Activated T-helper 2 cell treated with anti-CD3 and anti-CD28 coated beads, Interferon-gamma antibody, Interleukin-2, Interleukin-4, amounts not matched to agents 10 μg/mL and 5 μg/mL and 100 μg/mL, durations not matched to agents 14 hours and 24 hours and 36 hours (primary cell): ENCODE results near the gene AFF3. TPM values are rescaled to one million over a fixed set of nuclear protein-coding genes. Genes with fewer than 3 reads are reported as not detected.

Source experiments
- DNase-seq: peaks from one replicate; pipeline ENCODE4 v3.0.0; 2021; ENCODE audit warnings: low spot score
- H3K27ac Mint-ChIP-seq: one replicate; pipeline ENCODE4 v1.8.0; 2021; ENCODE audit warnings: mixed read lengths
- H3K27me3 Mint-ChIP-seq: one replicate; pipeline ENCODE4 v1.8.0; 2021; ENCODE audit warnings: low read depth, mixed read lengths
- H3K36me3 Mint-ChIP-seq: one replicate; pipeline ENCODE4 v1.8.0; 2021; ENCODE audit warnings: low read depth, mixed read lengths
- H3K4me1 Mint-ChIP-seq: one replicate; pipeline ENCODE4 v1.8.0; 2021; ENCODE audit warnings: low read depth, mixed read lengths
- H3K4me3 Mint-ChIP-seq: one replicate; pipeline ENCODE4 v1.8.0; 2021; ENCODE audit warnings: low read depth, mild to moderate bottlenecking, moderate library complexity, mixed read lengths
- H3K9me3 Mint-ChIP-seq: one replicate; pipeline ENCODE4 v1.8.0; 2021; ENCODE audit warnings: mixed read lengths
- intact Hi-C: fragments of 100-400 bp; cut with micrococcal nuclease; formaldehyde crosslinking; loops from one replicate; pipeline ENCODE4 v1.15.1; 2023
- total RNA-seq: library from RNA; stranded (reverse); gene quantifications from 2 replicates; pipeline ENCODE4 v1.2.3, GENCODE V29; 2022

Gene AFF3
- total RNA-seq, 1 donor from 2014 or later, result 1.4 TPM

GRCh38 chr2:99898336-99899048 lies 243.9 kb downstream of the AFF3 start:
- H3K4me3 Mint-ChIP-seq, result no peak overlapping the region
- H3K36me3 Mint-ChIP-seq, result no peaks in the 10 kb centered on the region
- intact Hi-C loops, result no loop called here
- no peak for DNase-seq
- H3K4me1 Mint-ChIP-seq, result peaks cover 2% of the 10 kb centered on the region
- H3K27me3 Mint-ChIP-seq, result no peaks in the 10 kb centered on the region
- no peak overlapping the region for H3K27ac Mint-ChIP-seq
- no peaks in the 10 kb centered on the region for H3K9me3 Mint-ChIP-seq

GRCh38 chr2:99891428-99891780 lies 251.0 kb downstream of the AFF3 start:
- no peak for DNase-seq
- Mint-ChIP-seq H3K27ac (no peak overlapping the region), H3K9me3 (no peaks in the 10 kb centered on the region), H3K4me1 (no peaks in the 10 kb centered on the region), H3K36me3 (no peaks in the 10 kb centered on the region), H3K27me3 (no peaks in the 10 kb centered on the region), H3K4me3 (no peak overlapping the region)
- intact Hi-C loops, result no loop called here

GRCh38 chr2:99890568-99891427 lies 251.6 kb downstream of the AFF3 start:
- DNase-seq, result no peak
- no peak overlapping the region for H3K27ac Mint-ChIP-seq
- H3K27me3 Mint-ChIP-seq, result no peaks in the 10 kb centered on the region
- intact Hi-C loops, result no loop called here
- no peaks in the 10 kb centered on the region for H3K9me3 Mint-ChIP-seq
- no peak overlapping the region for H3K4me3 Mint-ChIP-seq
- H3K36me3 Mint-ChIP-seq, result no peaks in the 10 kb centered on the region
- no peaks in the 10 kb centered on the region for H3K4me1 Mint-ChIP-seq

- intact Hi-C loops, result no loop called here
- no peak overlapping the region for H3K27ac Mint-ChIP-seq
Measured at GRCh38 chr2:99888617-99889016, 253.8 kb downstream of the AFF3 start.

GRCh38 chr2:99886418-99886817 lies 256.0 kb downstream of the AFF3 start:
- peaks cover 1% of the 10 kb centered on the region for H3K27me3 Mint-ChIP-seq
- H3K4me3 Mint-ChIP-seq, result no peak overlapping the region
- DNase-seq, result no peak
- intact Hi-C loops, result no loop called here
- H3K36me3 Mint-ChIP-seq, result no peaks in the 10 kb centered on the region
- no peaks in the 10 kb centered on the region for H3K9me3 Mint-ChIP-seq
- H3K4me1 Mint-ChIP-seq, result no peaks in the 10 kb centered on the region
- no peak overlapping the region for H3K27ac Mint-ChIP-seq

More at GRCh38 chr2:99888617-99889016, 253.8 kb downstream of the AFF3 start:
- DNase-seq, result no peak
- Mint-ChIP-seq H3K9me3 (no peaks in the 10 kb centered on the region), H3K27me3 (peaks cover 1% of the 10 kb centered on the region), H3K4me3 (no peak overlapping the region), H3K36me3 (no peaks in the 10 kb centered on the region), H3K4me1 (no peaks in the 10 kb centered on the region)

GRCh38 chr2:99883358-99883757 lies 259.0 kb downstream of the AFF3 start:
- Mint-ChIP-seq H3K4me1 (no peaks in the 10 kb centered on the region), H3K4me3 (no peak overlapping the region), H3K27ac (no peak overlapping the region), H3K9me3 (no peaks in the 10 kb centered on the region), H3K27me3 (peaks cover 1% of the 10 kb centered on the region), H3K36me3 (no peaks in the 10 kb centered on the region)
- intact Hi-C loops, result no loop called here
- no peak for DNase-seq

GRCh38 chr2:99881901-99882591 lies 260.3 kb downstream of the AFF3 start:
- Mint-ChIP-seq H3K36me3 (no peaks in the 10 kb centered on the region), H3K27ac (no peak overlapping the region), H3K4me3 (no peak overlapping the region), H3K4me1 (no peaks in the 10 kb centered on the region), H3K27me3 (peaks cover 1% of the 10 kb centered on the region), H3K9me3 (no peaks in the 10 kb centered on the region)
- DNase-seq, result no peak
- intact Hi-C loops, result no loop called here

- H3K4me1 Mint-ChIP-seq, result no peaks in the 10 kb centered on the region
- intact Hi-C loops, result no loop called here
- H3K27ac Mint-ChIP-seq, result no peak overlapping the region
- H3K9me3 Mint-ChIP-seq, result no peaks in the 10 kb centered on the region
- DNase-seq, result no peak
- peaks cover 1% of the 10 kb centered on the region for H3K27me3 Mint-ChIP-seq
- H3K4me3 Mint-ChIP-seq, result no peak overlapping the region
- no peaks in the 10 kb centered on the region for H3K36me3 Mint-ChIP-seq
Measured at GRCh38 chr2:99880964-99881294, 261.5 kb downstream of the AFF3 start.

- Mint-ChIP-seq H3K4me3 (no peak overlapping the region), H3K27me3 (no peaks in the 10 kb centered on the region), H3K27ac (no peak overlapping the region), H3K36me3 (no peaks in the 10 kb centered on the region), H3K9me3 (no peaks in the 10 kb centered on the region), H3K4me1 (no peaks in the 10 kb centered on the region)
- intact Hi-C loops, result no loop called here
- no peak for DNase-seq
Measured at GRCh38 chr2:99880148-99880963, 262.0 kb downstream of the AFF3 start.

- no peak overlapping the region for H3K27ac Mint-ChIP-seq
- H3K4me1 Mint-ChIP-seq, result no peaks in the 10 kb centered on the region
- no peak for DNase-seq
- H3K27me3 Mint-ChIP-seq, result no peaks in the 10 kb centered on the region
- H3K9me3 Mint-ChIP-seq, result no peaks in the 10 kb centered on the region
- no peak overlapping the region for H3K4me3 Mint-ChIP-seq
- no peaks in the 10 kb centered on the region for H3K36me3 Mint-ChIP-seq
- intact Hi-C loops, result no loop called here
Measured at GRCh38 chr2:99879481-99879880, 262.9 kb downstream of the AFF3 start.

GRCh38 chr2:99878581-99879350 lies 263.6 kb downstream of the AFF3 start:
- Mint-ChIP-seq H3K27ac (no peak overlapping the region), H3K4me3 (no peak overlapping the region), H3K27me3 (no peaks in the 10 kb centered on the region), H3K9me3 (no peaks in the 10 kb centered on the region), H3K4me1 (no peaks in the 10 kb centered on the region), H3K36me3 (no peaks in the 10 kb centered on the region)
- no peak for DNase-seq
- intact Hi-C loops, result no loop called here

GRCh38 chr2:99877963-99878362 lies 264.4 kb downstream of the AFF3 start:
- Mint-ChIP-seq H3K36me3 (no peaks in the 10 kb centered on the region), H3K27ac (no peak overlapping the region), H3K27me3 (no peaks in the 10 kb centered on the region), H3K4me1 (no peaks in the 10 kb centered on the region), H3K4me3 (no peak overlapping the region), H3K9me3 (no peaks in the 10 kb centered on the region)
- no peak for DNase-seq
- intact Hi-C loops, result no loop called here
